Omental fat pad (tissue), 4 donors: ENCODE measurements around the gene EFNA5. TPM values are rescaled to one million over a fixed set of nuclear protein-coding genes. Genes with fewer than 3 reads are reported as not detected.

Source experiments
- ATAC-seq: fragments of 150-250 bp; one replicate; pipeline ENCODE4 v1.9.1; 2016; ENCODE audit warnings: mild to moderate bottlenecking, moderate library complexity; ENCODE audit not compliant: low FRiP score
- DNase-seq: peaks from one replicate; pipeline ENCODE4 v3.0.0-alpha.2; 2019; ENCODE audit warnings: low spot score
- CTCF ChIP-seq, 3 donors: fragments of 450-650 bp; IDR thresholded peaks; one replicate each; pipeline ENCODE4 v1.5.1; 2016 to 2017; ENCODE audit warnings: antibody characterized with exemption in 3 of 3, mild to moderate bottlenecking in 3 of 3, moderate library complexity in 2 of 3
- total RNA-seq, 4 donors: library from RNA; depleted of rRNA; stranded (reverse); fragments of >200 nt; gene quantifications; one replicate each; pipeline ENCODE4 v1.1.0, GENCODE V29; 2016

Gene EFNA5
- total RNA-seq, 4 donors from 2014 or later: 9.0 to 26.3 (median 14.0) TPM

GRCh38 chr5:107668154-107669095 lies 2.3 kb downstream of the EFNA5 start:
- TF ChIP-seq CTCF (IDR thresholded peaks at IDR 0.05): no peak
- DNase-seq (no peak), ATAC-seq (no peak)

- DNase-seq (no peak), ATAC-seq (no peak)
- no peak for TF ChIP-seq CTCF (IDR thresholded peaks at IDR 0.05)
Measured at GRCh38 chr5:107666051-107666655, 4.6 kb downstream of the EFNA5 start.

- no peak for DNase-seq
- ATAC-seq: no peak
- TF ChIP-seq CTCF (IDR thresholded peaks at IDR 0.05): no peak
Measured at GRCh38 chr5:107665036-107665570, 5.6 kb downstream of the EFNA5 start.

- DNase-seq (no peak), ATAC-seq (no peak)
- TF ChIP-seq CTCF (IDR thresholded peaks at IDR 0.05): no peak
Measured at GRCh38 chr5:107663697-107664096, 7.0 kb downstream of the EFNA5 start.

GRCh38 chr5:107661650-107662044 lies 9.1 kb downstream of the EFNA5 start:
- TF ChIP-seq CTCF (IDR thresholded peaks at IDR 0.05): no peak
- ATAC-seq: no peak
- DNase-seq: no peak

GRCh38 chr5:107661038-107661649 lies 9.6 kb downstream of the EFNA5 start:
- no peak for DNase-seq
- TF ChIP-seq CTCF (IDR thresholded peaks at IDR 0.05): no peak
- no peak for ATAC-seq
